WTC11 (cell line): Measurements from ENCODE around the gene LRMDA. TPM values are rescaled to one million over a fixed set of nuclear protein-coding genes. Genes with fewer than 3 reads are reported as not detected.

Source experiments
- ATAC-seq: fragments of 200-7000 bp; cut with Tn5 transposase; 2 replicates; pipeline ENCODE4 v1.10.0; 2021; ENCODE audit warnings: mild to moderate bottlenecking, moderate library complexity
- CTCF ChIA-PET: fragments of 300-600 bp; sonication (Branson Sonifier 250); formaldehyde crosslinking; loops from one replicate; lab custom pipeline; 2021; ENCODE audit warnings: antibody characterized with exemption; lab: Charles Lee
- POLR2A ChIA-PET: fragments of 350-600 bp; sonication (Branson Sonifier 250); formaldehyde crosslinking; loops from one replicate; lab custom pipeline; 2021; ENCODE audit warnings: antibody characterized with exemption; lab: Charles Lee
- DNase-seq: peaks from one replicate; pipeline ENCODE4 v3.0.0; 2021; ENCODE audit warnings: low spot score
- H3K27ac Mint-ChIP-seq: 2 replicates; pipeline ENCODE4 v1.8.0; 2021; ENCODE audit warnings: mixed read lengths
- H3K27me3 Mint-ChIP-seq: 2 replicates; pipeline ENCODE4 v1.8.0; 2021; ENCODE audit warnings: low read depth, mild to moderate bottlenecking, moderate library complexity, mixed read lengths
- H3K36me3 Mint-ChIP-seq: 2 replicates; pipeline ENCODE4 v1.8.0; 2021; ENCODE audit warnings: mixed read lengths
- H3K4me1 Mint-ChIP-seq: 2 replicates; pipeline ENCODE4 v1.8.0; 2022; ENCODE audit warnings: mixed read lengths
- H3K4me3 Mint-ChIP-seq: 2 replicates; pipeline ENCODE4 v1.8.0; 2021; ENCODE audit warnings: mild to moderate bottlenecking, moderate library complexity, mixed read lengths
- H3K9me3 Mint-ChIP-seq: 2 replicates; pipeline ENCODE4 v1.8.0; 2021; ENCODE audit warnings: mixed read lengths
- CBFB ChIP-seq: sonication (generic); formaldehyde crosslinking; IDR thresholded peaks from 2 replicates; pipeline ENCODE4 v1.8.1; 2022; ENCODE audit warnings: mild to moderate bottlenecking, low read depth, missing genetic modification reagents
- GRHL2 ChIP-seq: fragments of 250-450 bp; sonication (Bioruptor Pico); IDR thresholded peaks from 2 replicates; pipeline ENCODE4 v1.8.0; 2022; ENCODE audit warnings: mild to moderate bottlenecking, moderate library complexity; ENCODE audit not compliant: insufficient replicate concordance, severe bottlenecking
- PRRX2 ChIP-seq: fragments of 250-450 bp; sonication (Bioruptor Pico); IDR thresholded peaks from 2 replicates; pipeline ENCODE4 v1.8.0; 2021; ENCODE audit warnings: mild to moderate bottlenecking
- SP1 ChIP-seq: sonication (generic); formaldehyde crosslinking; conservative IDR thresholded peaks from 2 replicates; pipeline ENCODE4 v1.8.1; 2022; ENCODE audit warnings: missing genetic modification reagents
- TCF7 ChIP-seq: sonication (generic); formaldehyde crosslinking; IDR thresholded peaks from 2 replicates; pipeline ENCODE4 v1.8.0; 2022; ENCODE audit warnings: mild to moderate bottlenecking, low read depth, missing genetic modification reagents, moderate library complexity
- ZBTB21 ChIP-seq: sonication (generic); formaldehyde crosslinking; IDR thresholded peaks from 2 replicates; pipeline ENCODE4 v1.8.1; 2023; ENCODE audit warnings: mild to moderate bottlenecking, missing genetic modification reagents, borderline replicate concordance
- ZNF121 ChIP-seq: sonication (generic); formaldehyde crosslinking; IDR thresholded peaks from 2 replicates; pipeline ENCODE4 v1.8.0; 2023; ENCODE audit warnings: missing genetic modification reagents
- ZNF219 ChIP-seq: sonication (generic); formaldehyde crosslinking; IDR thresholded peaks from 2 replicates; pipeline ENCODE4 v1.8.0; 2023; ENCODE audit warnings: missing genetic modification reagents, mild to moderate bottlenecking, borderline replicate concordance
- ZNF423 ChIP-seq: fragments of 250-450 bp; sonication (Bioruptor Pico); IDR thresholded peaks from 2 replicates; pipeline ENCODE4 v2.1.2; 2022; ENCODE audit warnings: mild to moderate bottlenecking, moderate library complexity
- total RNA-seq: library from RNA; stranded (reverse); gene quantifications from 3 replicates; pipeline ENCODE4 v1.2.3, GENCODE V29; 2021
- TF ChIP-seq, protein P1 (sequence below): sonication (generic); formaldehyde crosslinking; conservative IDR thresholded peaks from 2 replicates; pipeline ENCODE4 v1.8.1; 2022; ENCODE audit warnings: mild to moderate bottlenecking, missing genetic modification reagents
- TF ChIP-seq, protein P2 (sequence below): fragments of 250-450 bp; sonication (Bioruptor Pico); IDR thresholded peaks from 2 replicates; pipeline ENCODE4 v1.9.0; 2021; ENCODE audit warnings: mild to moderate bottlenecking
- TF ChIP-seq, protein P3 (sequence below): fragments of 250-450 bp; sonication (Bioruptor Pico); IDR thresholded peaks from 2 replicates; pipeline ENCODE4 v1.9.0; 2021; ENCODE audit warnings: mild to moderate bottlenecking
- TF ChIP-seq, protein P4 (sequence below): fragments of 250-450 bp; sonication (Bioruptor Pico); IDR thresholded peaks from 2 replicates; pipeline ENCODE4 v1.9.0; 2021; ENCODE audit warnings: moderate library complexity, mild to moderate bottlenecking, inconsistent platforms, borderline replicate concordance
- TF ChIP-seq, protein P5 (sequence below): sonication (generic); formaldehyde crosslinking; IDR thresholded peaks from 2 replicates; pipeline ENCODE4 v1.8.0; 2022; ENCODE audit warnings: mild to moderate bottlenecking, missing genetic modification reagents
- TF ChIP-seq, protein P6 (sequence below): sonication (generic); formaldehyde crosslinking; IDR thresholded peaks from 2 replicates; pipeline ENCODE4 v1.8.1; 2023; ENCODE audit warnings: mild to moderate bottlenecking, missing genetic modification reagents, borderline replicate concordance
- TF ChIP-seq, protein P7 (sequence below): sonication (generic); formaldehyde crosslinking; IDR thresholded peaks from 2 replicates; pipeline ENCODE4 v1.8.1; 2022; ENCODE audit warnings: mild to moderate bottlenecking, moderate library complexity, missing genetic modification reagents

Gene LRMDA
- total RNA-seq, 1 experiment from 2014 or later: 0.92 TPM

DNA sequence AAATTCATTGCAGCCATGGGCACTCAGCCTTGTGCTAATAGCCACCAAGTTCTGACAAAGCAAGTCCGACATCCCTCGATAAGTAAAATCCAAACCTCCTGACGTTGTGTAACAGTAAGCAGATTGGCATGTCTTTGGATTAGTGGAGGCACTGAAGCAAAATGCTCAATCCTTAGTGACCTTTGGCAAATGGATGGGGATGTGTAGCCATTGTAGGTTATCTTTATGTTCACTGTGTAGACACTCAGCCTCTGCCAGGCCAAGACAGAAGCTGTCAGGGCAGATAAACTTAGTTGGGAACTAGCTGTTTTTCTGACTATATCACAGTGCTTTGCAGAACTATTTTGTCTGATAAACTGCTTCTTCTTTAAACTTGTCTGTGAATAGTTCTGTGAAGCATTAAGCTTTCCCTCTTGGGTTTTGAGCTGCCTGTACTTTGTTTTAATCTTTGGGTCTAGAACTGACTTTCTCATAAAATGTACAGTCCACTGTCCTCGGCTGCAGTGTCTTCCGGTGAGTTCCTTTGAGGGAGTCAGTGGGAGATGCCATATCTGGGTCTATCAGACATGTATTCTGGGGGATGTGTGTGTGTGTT is 220.8 kb downstream of the LRMDA start:
- no peak for DNase-seq

More for the DNA sequence above, 220.8 kb downstream of the LRMDA start:
- POLR2A ChIA-PET: no interaction called here
- Mint-ChIP-seq H3K4me3 (no peak overlapping the region), H3K36me3 (no peaks in the 10 kb centered on the region), H3K9me3 (no peaks in the 10 kb centered on the region), H3K4me1 (peaks cover 2% of the 10 kb centered on the region; the same call in 1 of the 2 replicates), H3K27ac (no peak overlapping the region), H3K27me3 (peaks cover 53% of the 10 kb centered on the region)
- CTCF ChIA-PET: interaction anchor here (0.6 to 4.0 kb wide), 14 partner anchors 10 to 375 kb away, joined by 3 to 30 read pairs (median 4); partner anchors contain the start of gene ZNF503
- TF ChIP-seq ZNF423 (CRISPR knock-in tag): no peak
- no peak for TF ChIP-seq ZNF219
- TF ChIP-seq, protein P1, sequence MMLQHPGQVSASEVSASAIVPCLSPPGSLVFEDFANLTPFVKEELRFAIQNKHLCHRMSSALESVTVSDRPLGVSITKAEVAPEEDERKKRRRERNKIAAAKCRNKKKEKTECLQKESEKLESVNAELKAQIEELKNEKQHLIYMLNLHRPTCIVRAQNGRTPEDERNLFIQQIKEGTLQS (CRISPR knock-in tag): no peak
- TF ChIP-seq, protein P2, sequence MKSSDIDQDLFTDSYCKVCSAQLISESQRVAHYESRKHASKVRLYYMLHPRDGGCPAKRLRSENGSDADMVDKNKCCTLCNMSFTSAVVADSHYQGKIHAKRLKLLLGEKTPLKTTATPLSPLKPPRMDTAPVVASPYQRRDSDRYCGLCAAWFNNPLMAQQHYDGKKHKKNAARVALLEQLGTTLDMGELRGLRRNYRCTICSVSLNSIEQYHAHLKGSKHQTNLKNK (CRISPR knock-in tag): no peak
- TF ChIP-seq, protein P3, sequence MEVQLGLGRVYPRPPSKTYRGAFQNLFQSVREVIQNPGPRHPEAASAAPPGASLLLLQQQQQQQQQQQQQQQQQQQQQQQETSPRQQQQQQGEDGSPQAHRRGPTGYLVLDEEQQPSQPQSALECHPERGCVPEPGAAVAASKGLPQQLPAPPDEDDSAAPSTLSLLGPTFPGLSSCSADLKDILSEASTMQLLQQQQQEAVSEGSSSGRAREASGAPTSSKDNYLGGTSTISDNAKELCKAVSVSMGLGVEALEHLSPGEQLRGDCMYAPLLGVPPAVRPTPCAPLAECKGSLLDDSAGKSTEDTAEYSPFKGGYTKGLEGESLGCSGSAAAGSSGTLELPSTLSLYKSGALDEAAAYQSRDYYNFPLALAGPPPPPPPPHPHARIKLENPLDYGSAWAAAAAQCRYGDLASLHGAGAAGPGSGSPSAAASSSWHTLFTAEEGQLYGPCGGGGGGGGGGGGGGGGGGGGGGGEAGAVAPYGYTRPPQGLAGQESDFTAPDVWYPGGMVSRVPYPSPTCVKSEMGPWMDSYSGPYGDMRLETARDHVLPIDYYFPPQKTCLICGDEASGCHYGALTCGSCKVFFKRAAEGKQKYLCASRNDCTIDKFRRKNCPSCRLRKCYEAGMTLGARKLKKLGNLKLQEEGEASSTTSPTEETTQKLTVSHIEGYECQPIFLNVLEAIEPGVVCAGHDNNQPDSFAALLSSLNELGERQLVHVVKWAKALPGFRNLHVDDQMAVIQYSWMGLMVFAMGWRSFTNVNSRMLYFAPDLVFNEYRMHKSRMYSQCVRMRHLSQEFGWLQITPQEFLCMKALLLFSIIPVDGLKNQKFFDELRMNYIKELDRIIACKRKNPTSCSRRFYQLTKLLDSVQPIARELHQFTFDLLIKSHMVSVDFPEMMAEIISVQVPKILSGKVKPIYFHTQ: no peak
- no peak for TF ChIP-seq ZBTB21 (CRISPR knock-in tag)
- TF ChIP-seq, protein P4, sequence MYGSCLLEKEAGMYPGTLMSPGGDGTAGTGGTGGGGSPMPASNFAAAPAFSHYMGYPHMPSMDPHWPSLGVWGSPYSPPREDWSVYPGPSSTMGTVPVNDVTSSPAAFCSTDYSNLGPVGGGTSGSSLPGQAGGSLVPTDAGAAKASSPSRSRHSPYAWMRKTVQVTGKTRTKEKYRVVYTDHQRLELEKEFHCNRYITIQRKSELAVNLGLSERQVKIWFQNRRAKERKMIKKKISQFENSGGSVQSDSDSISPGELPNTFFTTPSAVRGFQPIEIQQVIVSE (CRISPR knock-in tag): no peak
- no peak for TF ChIP-seq CBFB
- TF ChIP-seq ZNF121 (CRISPR knock-in tag): no peak
- TF ChIP-seq, protein P5, sequence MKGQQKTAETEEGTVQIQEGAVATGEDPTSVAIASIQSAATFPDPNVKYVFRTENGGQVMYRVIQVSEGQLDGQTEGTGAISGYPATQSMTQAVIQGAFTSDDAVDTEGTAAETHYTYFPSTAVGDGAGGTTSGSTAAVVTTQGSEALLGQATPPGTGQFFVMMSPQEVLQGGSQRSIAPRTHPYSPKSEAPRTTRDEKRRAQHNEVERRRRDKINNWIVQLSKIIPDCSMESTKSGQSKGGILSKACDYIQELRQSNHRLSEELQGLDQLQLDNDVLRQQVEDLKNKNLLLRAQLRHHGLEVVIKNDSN (CRISPR knock-in tag): no peak
- TF ChIP-seq GRHL2: no peak
- no peak for TF ChIP-seq TCF7 (CRISPR knock-in tag)
- no peak for TF ChIP-seq SP1 (CRISPR knock-in tag)
- TF ChIP-seq, protein P6, sequence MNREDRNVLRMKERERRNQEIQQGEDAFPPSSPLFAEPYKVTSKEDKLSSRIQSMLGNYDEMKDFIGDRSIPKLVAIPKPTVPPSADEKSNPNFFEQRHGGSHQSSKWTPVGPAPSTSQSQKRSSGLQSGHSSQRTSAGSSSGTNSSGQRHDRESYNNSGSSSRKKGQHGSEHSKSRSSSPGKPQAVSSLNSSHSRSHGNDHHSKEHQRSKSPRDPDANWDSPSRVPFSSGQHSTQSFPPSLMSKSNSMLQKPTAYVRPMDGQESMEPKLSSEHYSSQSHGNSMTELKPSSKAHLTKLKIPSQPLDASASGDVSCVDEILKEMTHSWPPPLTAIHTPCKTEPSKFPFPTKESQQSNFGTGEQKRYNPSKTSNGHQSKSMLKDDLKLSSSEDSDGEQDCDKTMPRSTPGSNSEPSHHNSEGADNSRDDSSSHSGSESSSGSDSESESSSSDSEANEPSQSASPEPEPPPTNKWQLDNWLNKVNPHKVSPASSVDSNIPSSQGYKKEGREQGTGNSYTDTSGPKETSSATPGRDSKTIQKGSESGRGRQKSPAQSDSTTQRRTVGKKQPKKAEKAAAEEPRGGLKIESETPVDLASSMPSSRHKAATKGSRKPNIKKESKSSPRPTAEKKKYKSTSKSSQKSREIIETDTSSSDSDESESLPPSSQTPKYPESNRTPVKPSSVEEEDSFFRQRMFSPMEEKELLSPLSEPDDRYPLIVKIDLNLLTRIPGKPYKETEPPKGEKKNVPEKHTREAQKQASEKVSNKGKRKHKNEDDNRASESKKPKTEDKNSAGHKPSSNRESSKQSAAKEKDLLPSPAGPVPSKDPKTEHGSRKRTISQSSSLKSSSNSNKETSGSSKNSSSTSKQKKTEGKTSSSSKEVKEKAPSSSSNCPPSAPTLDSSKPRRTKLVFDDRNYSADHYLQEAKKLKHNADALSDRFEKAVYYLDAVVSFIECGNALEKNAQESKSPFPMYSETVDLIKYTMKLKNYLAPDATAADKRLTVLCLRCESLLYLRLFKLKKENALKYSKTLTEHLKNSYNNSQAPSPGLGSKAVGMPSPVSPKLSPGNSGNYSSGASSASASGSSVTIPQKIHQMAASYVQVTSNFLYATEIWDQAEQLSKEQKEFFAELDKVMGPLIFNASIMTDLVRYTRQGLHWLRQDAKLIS (CRISPR knock-in tag): no peak
- TF ChIP-seq, protein P7, sequence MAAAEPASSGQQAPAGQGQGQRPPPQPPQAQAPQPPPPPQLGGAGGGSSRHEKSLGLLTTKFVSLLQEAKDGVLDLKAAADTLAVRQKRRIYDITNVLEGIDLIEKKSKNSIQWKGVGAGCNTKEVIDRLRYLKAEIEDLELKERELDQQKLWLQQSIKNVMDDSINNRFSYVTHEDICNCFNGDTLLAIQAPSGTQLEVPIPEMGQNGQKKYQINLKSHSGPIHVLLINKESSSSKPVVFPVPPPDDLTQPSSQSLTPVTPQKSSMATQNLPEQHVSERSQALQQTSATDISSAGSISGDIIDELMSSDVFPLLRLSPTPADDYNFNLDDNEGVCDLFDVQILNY: no peak
- TF ChIP-seq PRRX2 (CRISPR knock-in tag): no peak
- no peak for ATAC-seq
